GM18505 (cell line): ENCODE measurements around the gene PHC2.

Source experiments
- ATAC-seq: cut with Tn5 transposase; IDR thresholded peaks from one replicate; pipeline ENCODE4 v1.9.1; 2021; ENCODE audit not compliant: unreplicated experiment
- POLR2A ChIP-seq: IDR thresholded peaks from 4 replicates; pipeline ENCODE4 v1.6.1; 2011; ENCODE audit warnings: borderline replicate concordance; ENCODE audit not compliant: insufficient read depth, insufficient read length; ENCODE audit errors: extremely low read depth

The PHC2 gene

DNA sequence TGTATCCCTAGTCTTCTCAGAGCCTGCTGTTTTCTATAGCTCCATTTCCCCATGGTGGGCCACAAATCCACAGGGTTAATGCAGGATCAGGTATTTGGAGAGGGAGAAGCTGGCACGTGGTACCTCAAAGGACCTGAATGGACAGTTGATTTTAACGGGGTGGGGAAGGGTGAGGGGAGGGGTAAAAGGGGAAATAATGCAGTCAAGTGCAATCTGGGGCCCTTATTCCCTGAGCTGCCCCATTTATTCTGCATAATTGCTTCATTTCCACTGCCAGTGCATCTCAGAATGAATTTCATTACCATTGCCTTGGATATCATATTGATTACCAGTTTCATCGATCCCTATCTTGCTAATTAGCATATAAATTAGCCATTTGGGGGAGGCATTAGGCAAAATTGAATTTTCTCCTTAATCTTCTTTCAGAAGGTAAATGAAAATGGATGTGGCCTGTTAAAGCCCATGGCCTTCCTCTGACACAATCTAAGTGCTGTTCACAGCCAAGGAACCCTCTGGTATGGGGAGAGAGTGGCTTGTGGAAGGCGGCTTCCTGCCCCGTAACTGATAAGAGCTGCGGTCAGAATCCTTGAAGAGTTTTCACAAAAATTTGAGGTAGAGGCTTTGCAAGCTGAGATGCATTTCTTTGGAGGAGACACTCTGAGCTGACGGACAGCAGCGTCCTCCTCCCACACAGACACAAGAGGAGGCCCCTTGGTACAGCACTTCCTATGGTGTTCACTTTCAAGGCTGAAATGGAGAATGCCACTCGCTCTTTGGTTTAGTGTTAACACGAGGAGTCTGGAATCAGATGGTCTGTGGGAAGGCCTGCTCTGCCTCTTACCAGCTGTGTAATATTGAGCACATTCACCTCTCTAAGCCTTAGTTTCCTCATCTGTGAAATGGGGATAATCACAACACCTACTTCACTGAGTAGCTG lies 34.4 kb downstream of the PHC2 start:
- no peak for ATAC-seq
- no peak for TF ChIP-seq POLR2A

DNA sequence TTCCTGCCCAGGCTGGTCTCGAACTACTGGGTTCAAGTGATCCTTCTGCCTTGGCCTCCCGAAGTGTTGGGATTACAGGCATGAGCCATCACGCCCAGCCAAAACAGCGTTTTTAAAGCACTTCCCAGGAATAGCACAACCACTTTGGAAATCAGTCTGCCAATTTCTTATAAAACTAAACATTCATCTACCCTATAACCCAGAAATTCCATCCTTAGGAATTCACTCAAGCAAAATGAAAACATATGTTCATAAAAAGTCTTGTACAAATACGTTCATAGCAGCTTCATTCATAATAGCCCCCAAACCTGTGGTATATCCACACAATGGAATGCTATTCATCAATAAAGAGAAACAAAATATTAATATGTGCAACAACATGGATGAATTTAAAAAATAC lies 36.1 kb downstream of the PHC2 start:
- ATAC-seq: no peak
- TF ChIP-seq POLR2A: no peak

DNA sequence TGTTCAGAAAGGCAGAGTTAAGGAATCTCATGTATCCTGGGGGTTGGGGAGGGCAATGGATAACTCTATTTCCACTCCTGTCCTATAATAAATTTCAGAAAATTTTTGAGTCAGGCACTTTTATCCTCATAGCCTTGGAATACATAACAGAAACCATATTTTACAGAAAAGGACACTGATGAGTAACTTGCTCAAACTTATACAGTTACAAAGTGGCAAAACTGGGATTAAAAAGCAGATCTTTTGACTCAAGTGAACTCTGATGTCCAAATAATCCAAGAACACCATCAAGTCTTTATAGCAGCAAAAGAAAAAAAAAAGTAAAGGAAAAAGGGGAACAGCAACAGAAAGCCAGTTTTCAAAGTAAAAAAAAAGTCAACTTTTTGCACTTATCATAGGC lies 36.9 kb downstream of the PHC2 start:
- no peak for ATAC-seq
- TF ChIP-seq POLR2A: no peak

DNA sequence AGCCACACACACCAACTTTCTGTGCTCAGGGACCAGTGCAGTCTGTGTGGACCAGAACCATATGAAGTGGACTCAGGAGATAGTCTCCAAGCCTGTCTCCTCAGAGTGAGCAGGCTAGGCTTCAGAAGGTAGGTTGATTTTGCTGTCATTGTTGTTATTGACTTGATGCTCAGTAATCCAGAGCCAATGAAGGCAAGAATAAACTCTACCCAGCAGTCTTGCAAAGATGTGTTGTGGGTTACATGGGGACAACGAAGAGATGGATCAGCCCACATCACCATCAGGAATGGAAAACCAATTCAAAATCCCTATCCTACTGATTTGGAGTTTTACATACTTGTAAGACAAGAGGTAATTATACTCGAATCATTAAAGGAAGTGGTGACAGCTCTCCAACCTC lies 37.4 kb downstream of the PHC2 start:
- no peak for TF ChIP-seq POLR2A
- no peak for ATAC-seq

DNA sequence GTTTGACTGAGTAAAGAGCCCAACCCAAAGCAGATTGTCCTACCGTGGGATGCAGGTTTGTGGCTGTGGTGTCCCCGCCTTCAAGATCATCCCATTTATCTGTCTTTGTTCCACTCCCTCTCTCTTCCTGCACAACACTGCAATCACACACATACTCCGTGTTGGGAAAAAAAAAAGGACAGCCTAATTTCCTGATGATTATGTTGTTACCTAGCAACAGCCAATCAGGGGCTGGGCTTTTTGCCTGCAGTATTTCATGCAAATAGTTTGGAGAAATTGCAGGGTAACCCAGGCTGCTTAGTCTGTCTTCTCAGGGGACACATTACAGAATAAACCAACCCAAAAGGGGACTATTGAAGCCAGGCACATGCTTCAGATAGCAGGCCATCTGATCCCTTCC lies 38.3 kb downstream of the PHC2 start:
- ATAC-seq: no peak
- no peak for TF ChIP-seq POLR2A

DNA sequence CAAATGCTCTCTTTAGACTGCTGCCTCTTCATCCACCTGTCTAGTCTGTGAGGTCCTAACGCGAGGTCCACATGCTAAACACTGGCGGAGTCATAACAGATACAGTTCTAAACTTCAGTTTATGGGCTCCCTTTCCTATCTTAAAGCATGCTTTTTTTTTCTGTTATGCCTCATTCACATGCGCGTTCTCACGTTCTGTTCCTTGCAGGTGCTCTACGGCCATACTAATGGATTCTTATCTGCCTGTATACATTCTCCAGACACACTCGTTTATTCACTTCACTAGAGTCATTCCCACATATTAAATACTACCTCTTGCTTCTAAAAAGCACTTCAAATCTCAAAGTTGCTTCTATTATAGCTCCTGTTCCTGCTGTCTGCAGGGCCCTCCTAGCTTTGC lies 38.7 kb downstream of the PHC2 start:
- no peak for TF ChIP-seq POLR2A
- ATAC-seq: no peak

DNA sequence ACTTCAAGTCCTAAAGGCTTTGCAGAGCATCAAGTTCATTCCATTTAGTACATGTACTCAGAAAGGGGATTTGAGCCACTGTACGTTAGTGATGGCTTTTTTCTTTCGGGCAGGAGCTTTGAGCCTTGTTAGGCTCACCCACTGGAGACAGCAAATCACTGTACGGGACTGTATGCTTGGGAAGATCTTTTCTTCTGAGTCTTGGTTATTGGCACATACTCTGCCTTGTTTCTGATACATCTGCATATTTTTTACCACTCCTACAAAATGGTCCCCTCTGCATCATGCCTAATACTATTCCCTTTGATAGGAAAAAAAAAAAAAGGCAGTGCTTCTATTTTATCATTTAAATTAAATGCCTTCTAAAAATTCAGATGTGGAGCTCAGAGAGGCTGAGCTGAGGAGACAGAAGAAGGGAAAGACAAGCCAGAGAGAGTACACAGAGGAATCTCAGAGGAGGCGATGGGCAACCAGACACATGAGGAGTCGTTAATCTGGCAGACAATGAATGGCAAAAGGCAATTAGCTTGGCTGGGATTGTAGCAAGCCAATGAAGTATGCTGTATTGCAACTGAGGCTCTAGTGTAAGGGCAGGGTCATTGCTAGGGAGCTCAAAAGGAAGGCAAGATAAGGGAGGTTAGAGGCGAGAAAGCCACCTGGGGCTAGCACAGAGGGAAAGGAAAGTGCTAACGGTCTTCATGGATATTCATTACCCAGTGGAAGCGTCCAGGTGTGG lies 39.4 kb downstream of the PHC2 start:
- TF ChIP-seq POLR2A: no peak
- ATAC-seq: no peak

DNA sequence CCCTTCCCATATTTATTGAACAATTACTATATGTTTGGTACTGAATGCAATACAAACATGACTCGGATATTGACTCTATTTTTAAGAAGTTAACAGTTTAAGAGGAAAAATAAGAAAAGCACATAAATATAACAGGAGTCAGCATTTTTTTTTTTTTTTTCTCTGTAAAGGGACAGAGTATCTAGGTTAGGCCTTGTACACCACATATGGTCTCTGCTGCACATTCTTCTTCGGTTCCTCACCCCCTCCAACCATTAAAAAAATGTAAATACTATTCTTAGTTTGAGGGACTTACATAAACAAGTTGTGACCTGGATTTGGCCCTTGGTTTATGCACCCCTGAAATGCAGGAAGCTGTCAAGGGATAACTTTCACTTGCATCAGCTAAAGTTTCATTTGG lies 40.4 kb downstream of the PHC2 start:
- TF ChIP-seq POLR2A: no peak
- ATAC-seq: no peak

DNA sequence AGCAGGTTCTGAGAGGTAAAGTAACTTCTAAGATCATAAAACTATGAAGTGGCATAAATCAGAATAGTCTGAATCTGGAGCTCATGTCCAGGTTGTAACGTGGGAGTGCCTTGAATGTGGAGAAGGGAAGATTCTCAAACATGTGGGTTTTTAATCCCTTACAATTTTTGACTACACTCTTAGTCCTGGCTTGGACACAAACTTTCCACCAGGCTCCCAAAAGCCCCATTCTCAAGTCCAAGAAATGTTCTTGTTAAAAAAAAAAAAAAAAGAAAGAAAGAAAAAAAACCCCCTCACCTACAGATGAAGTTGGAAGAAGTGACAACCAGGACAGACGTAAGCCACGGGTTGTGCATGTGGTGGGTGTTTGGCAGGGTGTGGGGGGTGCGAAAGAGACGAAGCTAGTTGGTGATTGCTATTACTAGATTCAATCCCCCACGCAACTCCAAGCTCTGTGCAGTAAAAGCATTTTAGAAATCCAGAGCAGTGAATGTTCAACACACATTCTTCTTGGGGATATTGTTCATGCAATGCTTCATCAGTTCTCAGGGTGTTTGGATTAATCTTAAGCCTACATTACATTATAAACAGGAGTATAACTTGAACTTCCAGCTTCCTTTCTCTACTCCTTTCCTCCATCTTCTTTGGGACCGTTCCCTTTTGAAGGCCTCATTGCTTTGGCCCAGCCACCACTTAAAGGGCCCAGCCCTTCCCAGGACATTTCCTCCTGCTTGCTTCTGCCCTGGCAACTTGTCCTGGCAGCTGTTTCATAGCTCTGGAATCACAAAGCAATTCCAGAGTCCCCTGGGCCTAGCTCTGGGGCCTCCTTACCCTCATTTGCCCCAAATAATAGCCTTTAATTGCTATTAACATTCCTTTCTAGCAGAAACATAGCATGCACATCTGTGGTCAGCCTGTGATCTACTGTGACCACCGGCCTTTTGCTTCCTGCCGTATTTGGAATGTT lies 41.8 kb downstream of the PHC2 start:
- ATAC-seq: no peak
- TF ChIP-seq POLR2A: no peak

DNA sequence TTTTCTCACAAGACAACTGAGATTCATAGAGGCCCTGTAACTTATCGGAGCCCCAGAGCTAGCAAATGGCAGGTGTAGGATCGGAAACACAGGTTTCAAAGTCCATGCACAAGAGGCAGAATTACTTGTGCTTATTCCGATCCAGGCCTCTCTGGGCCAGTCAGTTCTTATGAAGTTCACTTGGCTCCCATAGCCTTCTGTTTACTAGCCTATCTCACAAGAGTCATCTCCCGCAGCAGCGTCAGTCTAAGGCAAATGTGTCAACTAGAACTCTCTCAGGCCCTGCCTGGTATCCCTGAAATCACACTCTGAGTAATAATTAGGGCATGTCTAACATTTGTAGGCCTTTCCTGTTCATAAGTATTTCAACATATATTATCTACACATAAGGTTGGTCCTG lies 43.3 kb downstream of the PHC2 start:
- TF ChIP-seq POLR2A: no peak
- no peak for ATAC-seq

DNA sequence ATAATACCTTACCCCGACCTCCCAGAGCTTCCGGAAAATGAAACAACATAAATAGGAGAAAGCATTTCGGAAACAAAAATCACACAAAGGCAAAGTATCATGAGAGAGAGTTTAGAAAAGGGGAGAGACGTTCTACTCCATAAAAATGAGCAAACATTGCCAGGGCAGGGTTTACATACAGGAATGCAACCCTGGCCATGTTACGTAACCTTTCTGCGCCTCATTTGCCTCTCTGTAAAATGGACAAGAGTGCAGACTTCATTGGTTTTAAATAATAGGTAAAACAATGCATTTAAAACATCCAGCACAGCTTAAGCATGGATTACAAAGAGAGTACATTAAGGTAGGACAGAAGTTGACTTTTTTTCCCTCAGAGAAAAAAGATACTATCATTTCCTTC lies 45.6 kb downstream of the PHC2 start:
- no peak for ATAC-seq
- TF ChIP-seq POLR2A: no peak

DNA sequence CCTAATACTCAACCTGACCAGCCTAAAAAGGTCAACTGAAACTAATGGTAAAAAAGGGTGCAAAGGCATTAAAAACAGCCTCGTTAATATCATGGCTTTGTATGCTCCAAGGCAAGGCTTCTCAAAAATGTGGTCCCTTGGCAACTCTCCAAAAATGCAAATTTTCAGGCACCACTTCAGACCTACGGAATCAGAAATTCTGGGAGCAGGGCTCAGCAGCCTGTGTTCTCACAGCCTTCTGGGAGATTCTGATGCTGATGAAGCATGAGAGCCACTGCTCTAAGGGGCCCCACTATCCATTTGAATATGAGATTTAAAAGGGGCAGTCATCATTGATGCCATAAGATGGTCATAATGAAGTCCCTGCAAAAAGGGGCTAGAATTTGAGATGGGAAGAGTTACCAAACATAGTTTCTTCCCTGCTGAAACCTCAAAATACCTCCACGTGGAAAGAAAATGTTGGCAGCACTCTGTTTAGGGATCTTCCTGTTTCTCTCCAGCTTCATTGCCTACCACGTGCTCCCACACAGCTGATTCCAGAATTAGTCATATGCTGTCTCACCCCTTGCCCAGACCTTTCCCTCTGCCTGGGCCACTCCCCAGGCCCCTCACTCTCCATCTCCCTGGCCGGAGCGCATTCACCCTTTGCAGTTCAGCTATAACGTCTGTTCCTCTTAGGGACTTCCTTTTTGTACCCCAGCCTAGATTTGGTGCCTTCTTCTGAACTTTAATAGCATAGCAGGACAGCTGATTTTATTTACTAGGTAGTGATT lies 46.7 kb downstream of the PHC2 start:
- TF ChIP-seq POLR2A: no peak
- no peak for ATAC-seq
